Kasumi-1 (cell line): ENCODE results near the gene EHBP1L1.
A peak's percentile ranks its signal among the peaks of the same experiment; 100 is the strongest.

ENCODE experiments used
- DNase-seq, 2 experiments: peaks; one replicate each; lab custom pipeline; 2025; lab: John Stamatoyannopoulos, UW

EHBP1L1 gene

GRCh38 chr11:65546217-65546958, 29.5 kb upstream of the EHBP1L1 start:
- peak; percentile 58 to 76 for DNase-seq

- no peak for DNase-seq
These were observed 28.3 kb upstream of the EHBP1L1 start for GRCh38 chr11:65547446-65548125.

- no peak for DNase-seq
These were observed 27.5 kb upstream of the EHBP1L1 start for GRCh38 chr11:65548395-65548794.

GRCh38 chr11:65549096-65549495, 26.8 kb upstream of the EHBP1L1 start:
- no peak for DNase-seq

DNA sequence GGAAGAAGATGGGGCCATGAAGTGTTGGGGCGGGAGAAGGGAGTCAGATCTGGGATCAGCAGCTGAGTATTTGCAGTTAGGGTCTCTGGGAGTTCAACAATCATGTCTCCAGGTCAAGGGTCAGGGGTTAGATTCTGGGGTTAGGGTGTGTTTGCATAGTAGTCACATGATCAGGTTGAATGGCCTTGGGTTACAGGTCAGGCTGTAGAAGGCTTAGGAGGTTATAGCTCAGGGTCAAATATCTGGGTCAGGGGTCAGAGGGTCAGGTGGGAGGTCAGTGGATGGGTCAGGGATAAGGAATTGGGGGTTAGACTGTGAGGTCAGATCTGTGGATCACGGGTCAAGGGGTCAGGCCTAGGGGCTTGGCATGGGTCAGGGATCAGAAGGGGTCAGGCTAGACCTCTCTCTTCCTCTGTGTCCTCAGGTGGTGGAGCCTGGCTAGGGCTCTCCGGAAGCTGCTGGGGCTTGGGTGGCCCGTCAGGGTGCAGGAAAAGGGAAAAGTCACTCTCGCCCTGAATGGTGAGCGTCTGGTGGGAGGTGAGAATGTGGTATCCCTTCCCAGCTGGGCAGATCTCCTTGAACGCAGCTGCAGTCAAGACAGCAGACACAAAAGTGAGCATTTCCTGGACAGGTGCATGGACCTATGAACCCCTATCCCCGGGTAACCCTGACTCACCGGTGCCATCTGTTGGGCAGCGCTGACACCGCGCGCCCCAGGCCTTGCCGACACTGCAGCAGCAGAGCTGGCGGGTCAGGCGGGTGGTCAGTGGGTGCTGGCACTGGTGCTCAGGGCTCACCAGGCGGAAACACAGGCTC, 24.1 kb upstream of the EHBP1L1 start:
- DNase-seq = peak; percentile 16 to 27

DNA sequence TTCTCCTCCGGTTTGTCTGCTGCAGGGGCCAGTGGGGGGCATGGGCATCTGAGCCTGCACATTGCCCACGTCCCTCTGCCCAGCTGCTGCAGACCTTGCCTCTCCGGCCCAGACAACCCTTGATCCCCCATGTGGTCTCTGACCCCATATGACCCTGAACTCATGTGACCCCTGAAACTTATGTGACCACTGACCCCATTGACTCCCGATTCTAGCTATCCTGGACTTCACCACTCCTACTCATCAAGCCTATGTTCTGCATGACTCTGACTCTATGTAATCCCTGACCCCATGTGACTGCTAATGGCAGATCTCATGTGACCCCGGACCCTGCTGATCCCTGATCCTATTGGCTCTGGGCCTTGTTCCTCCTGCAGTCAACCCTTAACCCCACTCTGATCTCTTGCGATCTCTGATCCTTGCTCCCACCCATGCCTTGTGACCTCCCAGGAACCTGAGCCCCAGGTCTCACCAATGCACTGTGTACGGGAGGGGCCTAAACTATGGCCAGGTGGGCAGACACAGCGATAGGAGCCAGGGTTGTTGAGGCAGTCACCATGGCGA, 23.4 kb upstream of the EHBP1L1 start:
- DNase-seq = peak in 1 of 2 experiments; percentile 14

- DNase-seq = peak; percentile 53 to 60
These were observed 22.4 kb upstream of the EHBP1L1 start for GRCh38 chr11:65553301-65554001.

- no peak for DNase-seq
These were observed 21.6 kb upstream of the EHBP1L1 start for GRCh38 chr11:65554057-65554818.

DNA sequence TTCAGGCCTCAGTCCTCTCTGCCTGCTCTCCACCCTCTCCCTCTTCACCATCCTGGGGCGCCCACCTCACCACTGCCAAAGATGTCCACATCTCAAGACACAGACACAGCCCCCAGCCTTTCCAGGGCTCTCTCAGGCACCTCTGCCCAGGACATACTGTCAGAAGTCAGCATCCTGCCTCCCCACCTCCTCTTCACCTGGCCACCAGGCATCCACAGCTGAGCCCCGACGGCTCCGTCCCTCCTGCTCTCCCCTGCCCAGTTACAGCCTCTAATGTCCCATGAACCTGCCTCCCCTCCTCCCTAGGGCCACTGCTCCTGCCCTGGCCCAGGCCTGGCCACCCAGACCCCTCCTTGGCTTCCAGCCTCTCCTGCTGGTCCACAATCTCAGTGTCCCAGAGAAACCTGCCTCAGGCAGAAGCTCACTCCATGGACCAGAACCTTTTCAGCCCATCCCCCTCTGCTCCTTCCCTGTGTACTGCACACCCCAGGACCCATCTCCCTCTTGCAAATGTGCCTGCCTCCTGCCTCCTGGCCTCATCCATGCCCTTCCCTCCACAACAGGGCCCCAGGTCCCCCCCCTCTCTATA, 20.9 kb upstream of the EHBP1L1 start:
- no peak for DNase-seq

DNA sequence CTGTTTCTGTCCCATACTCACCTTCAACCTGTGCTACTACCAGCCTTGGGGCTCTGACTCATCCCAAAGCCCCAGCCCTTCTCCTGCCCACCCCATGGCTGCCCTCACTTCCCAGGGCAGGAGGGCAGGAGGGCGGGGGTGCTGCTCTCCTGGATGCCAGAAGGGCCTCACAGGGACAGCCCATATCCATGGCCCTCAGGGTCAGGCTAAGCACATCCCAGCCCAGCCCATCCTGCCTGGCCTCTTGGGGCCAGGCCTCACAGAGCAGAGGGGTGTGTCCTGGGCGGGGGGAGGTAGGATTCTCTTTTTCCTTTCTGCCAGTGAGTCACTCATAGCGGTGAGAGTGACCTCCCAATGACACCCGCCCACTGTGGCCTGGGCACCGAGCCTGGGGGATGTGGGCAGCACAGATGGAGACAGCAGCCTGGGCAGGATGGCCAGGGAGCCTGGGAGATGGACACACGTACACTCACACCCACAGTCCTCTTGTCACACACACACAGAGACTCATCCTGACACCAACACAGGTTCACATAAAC, 20.1 kb upstream of the EHBP1L1 start:
- DNase-seq = no peak

DNA sequence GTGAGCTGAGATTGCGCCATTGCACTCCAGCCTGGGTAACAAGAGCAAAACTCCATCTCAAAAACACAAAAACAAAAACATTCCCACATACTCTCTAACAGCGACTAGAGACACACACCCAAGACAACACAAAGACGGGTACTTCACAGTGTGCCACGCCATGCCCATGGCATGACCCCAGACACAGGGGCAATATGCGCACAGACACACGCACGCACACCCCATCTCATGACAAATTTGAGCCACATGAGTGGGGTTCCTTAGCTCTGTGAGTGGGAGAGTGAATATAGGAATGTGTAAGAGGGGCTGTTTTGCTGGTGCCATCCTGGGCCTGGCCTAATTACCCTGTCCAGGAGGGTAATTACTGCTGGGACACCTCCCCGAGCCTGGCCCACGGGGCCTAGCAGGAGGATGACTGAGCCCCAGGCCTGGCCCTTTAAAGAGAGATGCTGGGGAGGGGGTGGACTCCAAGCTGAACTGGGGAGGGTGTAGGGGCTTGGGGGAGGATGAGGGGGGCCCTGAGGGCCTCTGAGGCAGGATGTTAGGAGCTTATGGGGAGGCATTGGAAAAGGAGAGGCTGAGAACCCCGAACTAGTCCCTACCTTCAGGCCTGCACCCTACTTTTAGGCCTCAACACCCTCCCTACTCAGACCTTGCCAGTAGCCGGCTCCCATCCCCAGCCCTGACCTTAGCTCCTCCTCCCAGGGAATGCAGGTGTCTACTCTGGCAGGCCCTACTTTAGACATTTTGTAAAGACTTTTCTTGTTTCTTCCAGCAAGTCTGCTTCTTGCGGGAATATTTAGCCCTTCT, 19.2 kb upstream of the EHBP1L1 start:
- DNase-seq = no peak

DNA sequence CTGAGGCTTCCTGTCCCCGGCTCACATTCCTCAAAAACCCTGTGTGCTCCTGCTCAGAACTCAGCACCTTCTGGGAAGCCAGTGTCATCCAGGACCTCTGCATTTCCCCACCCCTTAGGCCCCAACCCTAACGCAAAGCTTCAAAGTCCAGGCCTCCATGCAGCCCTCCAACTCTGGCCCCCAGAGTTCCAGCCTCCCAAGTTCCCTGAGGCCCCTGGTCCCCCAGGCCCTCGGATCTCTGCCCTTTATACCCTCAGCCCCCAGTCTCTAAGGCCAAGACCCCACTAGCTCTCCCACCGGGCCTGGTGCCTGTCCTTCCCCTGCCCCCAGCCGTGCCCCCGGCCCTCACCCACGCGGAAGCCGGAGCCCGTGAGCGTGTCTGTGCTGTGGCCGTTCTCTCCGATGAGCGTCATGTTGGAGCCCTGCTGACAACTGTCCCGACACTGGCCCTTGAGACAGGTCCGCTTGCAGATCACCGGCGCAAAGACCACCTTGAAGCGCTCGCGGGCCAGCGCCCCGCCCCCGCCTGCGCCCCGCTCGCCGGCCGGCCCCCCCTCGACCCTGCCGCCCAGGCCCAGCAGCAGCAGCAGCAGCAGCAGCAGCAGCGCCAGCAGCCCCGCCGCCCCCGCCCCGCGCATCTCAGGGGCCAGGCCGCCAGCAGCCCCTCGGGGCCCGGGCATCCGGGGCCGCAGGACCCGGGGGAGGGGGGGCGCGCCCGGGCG, 18.4 kb upstream of the EHBP1L1 start:
- no peak for DNase-seq

GRCh38 chr11:65558002-65558929, 17.6 kb upstream of the EHBP1L1 start, which contains the start of gene LTBP3:
LTBP3 (minus strand) TSS chr11:65558359; CDS start chr11:65557959, 400 bp downstream.
- peak; percentile 22 to 30 for DNase-seq

- no peak for DNase-seq
These were observed 16.8 kb upstream of the EHBP1L1 start for GRCh38 chr11:65558930-65559509.

DNA sequence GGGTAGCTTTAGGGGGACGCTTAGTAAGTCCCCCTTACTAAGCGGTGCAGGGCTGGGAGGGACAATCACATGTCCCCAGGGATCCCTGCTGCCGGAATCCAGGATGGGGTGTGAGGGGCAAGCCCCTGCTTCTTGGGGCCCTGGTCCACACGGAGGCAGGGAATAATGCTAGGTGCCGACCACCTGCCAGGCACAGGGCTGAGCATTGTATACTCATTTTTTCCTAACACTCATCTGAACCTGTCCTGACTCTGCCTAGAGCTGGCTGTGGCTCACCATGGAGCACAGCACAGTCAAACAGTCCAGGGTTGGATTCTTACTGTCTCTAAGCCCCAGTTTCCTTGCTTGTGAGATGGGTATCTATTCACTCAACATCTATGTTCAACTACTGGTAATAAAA, 16.3 kb upstream of the EHBP1L1 start:
- no peak for DNase-seq

GRCh38 chr11:65559951-65560537, 15.8 kb upstream of the EHBP1L1 start:
- no peak for DNase-seq
